ENCODE data around the gene EFCC1. TPM values are rescaled to one million over a fixed set of nuclear protein-coding genes. Genes with fewer than 3 reads are reported as not detected.

Gene EFCC1
- total RNA-seq, 1 experiment from 2014 or later = 0.39 TPM

DNA sequence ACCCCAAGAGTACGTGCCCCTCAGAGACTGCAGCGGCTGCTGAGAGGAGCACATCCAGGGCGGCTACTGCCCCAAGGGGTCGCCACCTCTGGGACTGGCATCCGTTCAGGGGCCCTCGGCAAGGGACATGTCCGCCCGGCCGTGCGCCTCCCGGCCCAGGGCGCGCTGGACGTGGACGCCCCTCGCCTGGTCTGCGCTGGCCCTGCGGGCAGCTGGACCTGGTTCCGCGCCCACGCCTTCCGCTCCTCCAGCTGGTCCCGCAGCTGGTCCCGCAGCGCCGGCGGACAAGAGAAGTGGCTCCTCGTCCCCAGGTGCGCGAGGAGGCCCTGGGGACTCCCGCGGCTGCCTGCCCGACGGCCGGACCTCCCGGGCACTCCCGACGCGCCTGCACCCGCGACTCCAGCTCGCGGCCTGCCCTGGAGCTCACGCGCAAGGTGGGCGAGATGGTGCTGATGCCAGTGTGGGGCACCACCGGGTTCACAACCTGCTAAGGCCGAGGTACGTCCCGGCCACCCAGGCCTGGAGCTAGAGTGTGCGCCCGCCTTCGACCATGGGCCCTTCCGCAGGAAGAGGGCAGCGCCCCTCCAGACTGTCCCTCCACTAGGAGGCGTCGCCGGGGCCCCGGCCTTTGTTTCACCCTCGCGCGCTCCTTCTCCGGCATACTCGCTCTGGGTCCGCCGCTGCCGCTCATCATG is 45.1 kb downstream of the EFCC1 start:
- Mint-ChIP-seq H3K4me1 (ENCODE audit: low read depth, unreplicated experiment) (no peaks in the 10 kb centered on the region), H3K27ac (ENCODE audit: unreplicated experiment) (no peak overlapping the region), H3K9me3 (ENCODE audit: unreplicated experiment) (no peaks in the 10 kb centered on the region), H3K36me3 (ENCODE audit: insufficient read depth, unreplicated experiment) (no peaks in the 10 kb centered on the region), H3K4me3 (ENCODE audit: unreplicated experiment) (no peak overlapping the region), H3K27me3 (ENCODE audit: insufficient read depth, unreplicated experiment) (no peaks in the 10 kb centered on the region)
- CTCF ChIA-PET = no interaction called here
- TF ChIP-seq, protein P1, sequence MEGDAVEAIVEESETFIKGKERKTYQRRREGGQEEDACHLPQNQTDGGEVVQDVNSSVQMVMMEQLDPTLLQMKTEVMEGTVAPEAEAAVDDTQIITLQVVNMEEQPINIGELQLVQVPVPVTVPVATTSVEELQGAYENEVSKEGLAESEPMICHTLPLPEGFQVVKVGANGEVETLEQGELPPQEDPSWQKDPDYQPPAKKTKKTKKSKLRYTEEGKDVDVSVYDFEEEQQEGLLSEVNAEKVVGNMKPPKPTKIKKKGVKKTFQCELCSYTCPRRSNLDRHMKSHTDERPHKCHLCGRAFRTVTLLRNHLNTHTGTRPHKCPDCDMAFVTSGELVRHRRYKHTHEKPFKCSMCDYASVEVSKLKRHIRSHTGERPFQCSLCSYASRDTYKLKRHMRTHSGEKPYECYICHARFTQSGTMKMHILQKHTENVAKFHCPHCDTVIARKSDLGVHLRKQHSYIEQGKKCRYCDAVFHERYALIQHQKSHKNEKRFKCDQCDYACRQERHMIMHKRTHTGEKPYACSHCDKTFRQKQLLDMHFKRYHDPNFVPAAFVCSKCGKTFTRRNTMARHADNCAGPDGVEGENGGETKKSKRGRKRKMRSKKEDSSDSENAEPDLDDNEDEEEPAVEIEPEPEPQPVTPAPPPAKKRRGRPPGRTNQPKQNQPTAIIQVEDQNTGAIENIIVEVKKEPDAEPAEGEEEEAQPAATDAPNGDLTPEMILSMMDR (IDR thresholded peaks at IDR 0.05; ENCODE audit: insufficient read depth in 1 of 2, low read depth in 1 of 2, low read length in 1 of 2, severe bottlenecking in 1 of 2, unreplicated experiment in 1 of 2) = no peak
- H3K36me3 ChIP-seq (ENCODE audit: control insufficient read depth, insufficient read depth, low read length) = no peaks in the 10 kb centered on the region
- no peak overlapping the region for H3K4me3 ChIP-seq (ENCODE audit: low read depth, low read length)
- H3K27me3 ChIP-seq (replicated peaks; ENCODE audit: control insufficient read depth, insufficient read depth, low read length) = no peaks in the 10 kb centered on the region
- POLR2A ChIA-PET = no interaction called here
- no peak for DNase-seq
- no TSS peak for BruUV-seq (replicated peaks)
- intact Hi-C loops (cut with micrococcal nuclease; ENCODE audit: unreplicated experiment) = no loop called here
- H3K9me3 ChIP-seq = no peaks in the 10 kb centered on the region
- H3K4me1 ChIP-seq = no peaks in the 10 kb centered on the region

DNA sequence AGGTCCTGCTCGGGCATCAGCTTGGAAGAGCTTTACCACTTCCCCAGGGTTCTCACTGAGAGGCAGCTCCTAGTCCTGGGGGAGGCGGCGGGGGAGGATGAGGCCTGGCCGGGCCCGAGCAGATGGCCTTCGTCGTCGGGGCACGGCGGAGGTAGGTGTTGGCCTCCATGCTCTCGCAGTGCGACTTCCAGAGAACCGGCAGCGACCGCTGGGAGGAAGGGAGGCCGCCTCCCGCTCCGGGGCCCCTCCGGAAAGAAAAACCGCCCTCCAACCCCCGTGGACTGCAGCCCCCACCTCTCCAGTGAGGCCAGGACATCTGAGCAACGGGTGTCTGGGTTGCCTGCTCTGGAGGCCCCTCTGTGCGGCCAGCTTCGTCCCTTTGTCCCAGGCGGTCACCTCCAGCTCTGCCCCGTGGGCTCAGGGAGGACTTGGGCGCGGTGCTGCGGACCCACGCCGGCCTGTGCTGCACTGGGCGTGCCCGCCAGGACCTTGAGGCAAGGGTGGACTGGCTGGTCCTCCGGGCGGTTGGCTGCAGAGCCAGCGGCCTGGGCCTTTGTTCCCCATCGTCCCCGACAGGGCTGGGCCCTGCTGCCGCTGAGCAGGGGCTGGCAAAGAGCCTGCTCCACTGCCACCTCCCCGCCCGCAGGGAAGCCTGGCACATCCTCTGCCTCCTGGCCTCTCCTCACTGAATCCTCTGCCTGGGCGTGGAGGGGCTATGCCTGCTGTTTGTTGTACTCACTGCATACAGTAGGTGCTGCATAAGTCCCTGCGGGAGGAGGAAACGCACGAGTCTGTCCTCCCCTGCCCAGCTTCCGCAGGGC is 45.8 kb downstream of the EFCC1 start:
- H3K9me3 Mint-ChIP-seq (ENCODE audit: unreplicated experiment) = no peaks in the 10 kb centered on the region
- H3K27me3 Mint-ChIP-seq (ENCODE audit: insufficient read depth, unreplicated experiment) = no peaks in the 10 kb centered on the region
- H3K27me3 ChIP-seq (replicated peaks; ENCODE audit: control insufficient read depth, insufficient read depth, low read length) = no peaks in the 10 kb centered on the region
- ChIA-PET CTCF (no interaction called here), POLR2A (no interaction called here)
- no peak overlapping the region for H3K4me3 ChIP-seq (ENCODE audit: low read depth, low read length)
- no peaks in the 10 kb centered on the region for H3K4me1 Mint-ChIP-seq (ENCODE audit: low read depth, unreplicated experiment)
- intact Hi-C loops (cut with micrococcal nuclease; ENCODE audit: unreplicated experiment) = no loop called here
- no peaks in the 10 kb centered on the region for H3K4me1 ChIP-seq
- no peaks in the 10 kb centered on the region for H3K36me3 Mint-ChIP-seq (ENCODE audit: insufficient read depth, unreplicated experiment)
- no peaks in the 10 kb centered on the region for H3K36me3 ChIP-seq (ENCODE audit: control insufficient read depth, insufficient read depth, low read length)
- BruUV-seq (replicated peaks) = no TSS peak
- H3K9me3 ChIP-seq = no peaks in the 10 kb centered on the region
- no peak overlapping the region for H3K4me3 Mint-ChIP-seq (ENCODE audit: unreplicated experiment)
- TF ChIP-seq, protein P1 (IDR thresholded peaks at IDR 0.05; ENCODE audit: insufficient read depth in 1 of 2, low read depth in 1 of 2, low read length in 1 of 2, severe bottlenecking in 1 of 2, unreplicated experiment in 1 of 2) = no peak
- no peak for DNase-seq
- no peak overlapping the region for H3K27ac Mint-ChIP-seq (ENCODE audit: unreplicated experiment)

DNA sequence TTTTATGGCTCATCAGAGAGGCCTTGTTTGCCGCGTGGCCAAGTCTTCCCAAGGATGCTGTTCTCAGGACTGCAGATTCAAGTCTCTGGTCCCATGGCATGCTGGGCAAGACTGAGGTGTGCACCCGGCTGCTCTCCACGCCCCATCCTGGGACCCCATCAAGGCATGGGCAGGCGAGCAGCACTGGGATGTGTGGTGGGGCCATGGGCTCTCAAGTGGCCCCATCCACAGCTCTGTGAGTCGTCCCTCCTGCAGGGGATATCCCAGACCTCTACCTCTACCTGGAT is 46.4 kb downstream of the EFCC1 start:
- intact Hi-C loops (cut with micrococcal nuclease; ENCODE audit: unreplicated experiment) = no loop called here
- Mint-ChIP-seq H3K4me1 (ENCODE audit: low read depth, unreplicated experiment) (no peaks in the 10 kb centered on the region), H3K27me3 (ENCODE audit: insufficient read depth, unreplicated experiment) (no peaks in the 10 kb centered on the region), H3K9me3 (ENCODE audit: unreplicated experiment) (no peaks in the 10 kb centered on the region), H3K36me3 (ENCODE audit: insufficient read depth, unreplicated experiment) (no peaks in the 10 kb centered on the region), H3K4me3 (ENCODE audit: unreplicated experiment) (no peak overlapping the region), H3K27ac (ENCODE audit: unreplicated experiment) (no peak overlapping the region)
- TF ChIP-seq, protein P1 (IDR thresholded peaks at IDR 0.05; ENCODE audit: insufficient read depth in 1 of 2, low read depth in 1 of 2, low read length in 1 of 2, severe bottlenecking in 1 of 2, unreplicated experiment in 1 of 2) = no peak
- Histone ChIP-seq H3K27me3 (replicated peaks; ENCODE audit: control insufficient read depth, insufficient read depth, low read length) (no peaks in the 10 kb centered on the region), H3K4me1 (no peaks in the 10 kb centered on the region), H3K9me3 (no peaks in the 10 kb centered on the region), H3K4me3 (ENCODE audit: low read depth, low read length) (no peak overlapping the region), H3K36me3 (ENCODE audit: control insufficient read depth, insufficient read depth, low read length) (no peaks in the 10 kb centered on the region)
- BruUV-seq (replicated peaks) = no TSS peak
- CTCF ChIA-PET = no interaction called here
- POLR2A ChIA-PET = no interaction called here
- no peak for DNase-seq
